H1 (cell line): ENCODE measurements around the gene TWF2. TPM values are rescaled to one million over a fixed set of nuclear protein-coding genes. Genes with fewer than 3 reads are reported as not detected.

Source experiments
- CTCF ChIA-PET: fragments of 300-600 bp; sonication (Branson Sonifier 250); formaldehyde crosslinking; loops from one replicate; lab custom pipeline; 2021; ENCODE audit not compliant: partially characterized antibody; lab: Charles Lee
- POLR2A ChIA-PET: fragments of 300-600 bp; sonication (Branson Sonifier 250); formaldehyde crosslinking; loops from one replicate; lab custom pipeline; 2021; ENCODE audit warnings: inconsistent platforms; ENCODE audit not compliant: partially characterized antibody; lab: Charles Lee
- DNase-seq, 2 experiments: peaks; one replicate each; pipeline versions ENCODE4 v3.0.0 to v3.0.0-alpha.2; 2010 to 2022; ENCODE audit warnings: low spot score in 2 of 2, low read depth in 1 of 2, mixed read lengths in 1 of 2
- FAIRE-seq: peaks from 2 replicates; lab custom pipeline; 2011; peaks lifted over from hg19 to GRCh38; lab: Jason Lieb, UNC
- H2AFZ ChIP-seq: 2 replicates; pipeline ENCODE4 v1.8.1; 2012; ENCODE audit warnings: low read length, inconsistent platforms
- H2AK5ac ChIP-seq: 2 replicates; pipeline ENCODE4 v1.6.1; 2013; ENCODE audit warnings: low read depth, low read length
- H2BK120ac ChIP-seq: replicated peaks from 2 replicates; pipeline ENCODE3; 2013; ENCODE audit warnings: low read depth, low read length, inconsistent platforms
- H2BK12ac ChIP-seq: 2 replicates; pipeline ENCODE4 v1.6.1; 2013; ENCODE audit warnings: low read depth, low read length
- H2BK15ac ChIP-seq: 2 replicates; pipeline ENCODE4 v1.6.1; 2013; ENCODE audit warnings: low read length
- H2BK20ac ChIP-seq: 2 replicates; pipeline ENCODE4 v1.6.1; 2013; ENCODE audit warnings: low read length
- H2BK5ac ChIP-seq: 2 replicates; pipeline ENCODE4 v1.6.1; 2013; ENCODE audit warnings: low read depth, low read length
- H3K14ac ChIP-seq: 2 replicates; pipeline ENCODE4 v1.6.1; 2013; ENCODE audit warnings: inconsistent platforms; ENCODE audit not compliant: insufficient read length
- H3K18ac ChIP-seq: 2 replicates; pipeline ENCODE4 v1.6.1; 2013; ENCODE audit warnings: low read length; ENCODE audit errors: extremely low read depth
- H3K23ac ChIP-seq: 2 replicates; pipeline ENCODE4 v1.6.1; 2013; ENCODE audit warnings: inconsistent platforms; ENCODE audit not compliant: insufficient read length
- H3K23me2 ChIP-seq: 2 replicates; pipeline ENCODE4 v1.6.1; 2013; ENCODE audit warnings: low read depth, low read length
- H3K27ac ChIP-seq: 2 replicates; pipeline ENCODE4 v1.6.1; 2011; ENCODE audit warnings: low read depth, low read length, inconsistent platforms
- H3K27me3 ChIP-seq, 4 experiments: replicated peaks in 1 of 4; 1 replicate in 1 of 4; 2 replicates in 3 of 4; pipeline versions ENCODE4 v1.6.1 to v1.8.1; 2011 to 2013; ENCODE audit warnings: low read length in 3 of 4, mild to moderate bottlenecking in 3 of 4, inconsistent platforms in 2 of 4, mixed read lengths in 2 of 4, moderate library complexity in 1 of 4; ENCODE audit not compliant: control insufficient read depth in 3 of 4, insufficient read depth in 3 of 4; ENCODE audit errors: extremely low read depth in 1 of 4
- H3K36me3 ChIP-seq, 4 experiments: 2 replicates each; pipeline versions ENCODE4 v1.6.1 to v1.8.1; 2011 to 2013; ENCODE audit warnings: mild to moderate bottlenecking in 4 of 4, low read length in 3 of 4, moderate library complexity in 2 of 4, control low read depth in 1 of 4, inconsistent platforms in 1 of 4; ENCODE audit not compliant: insufficient read depth in 4 of 4, control insufficient read depth in 2 of 4
- H3K4ac ChIP-seq: replicated peaks from 2 replicates; pipeline ENCODE3; 2013; ENCODE audit warnings: low read length, low read depth, mixed read lengths, inconsistent platforms; ENCODE audit not compliant: insufficient read length
- H3K4me1 ChIP-seq, 4 experiments: replicated peaks in 1 of 4; 1 replicate in 1 of 4; 2 replicates in 3 of 4; pipeline versions ENCODE4 v1.6.1 to v1.8.1; 2011 to 2013; ENCODE audit warnings: low read length in 3 of 4, inconsistent platforms in 2 of 4, mixed read lengths in 1 of 4; ENCODE audit not compliant: insufficient read depth in 4 of 4, control insufficient read depth in 3 of 4
- H3K4me2 ChIP-seq, 2 experiments: 2 replicates each; pipeline versions ENCODE4 v1.6.1 to v1.8.1; 2011 to 2013; ENCODE audit warnings: low read depth in 2 of 2, low read length in 2 of 2, control low read depth in 1 of 2, inconsistent platforms in 1 of 2, mild to moderate bottlenecking in 1 of 2; ENCODE audit not compliant: insufficient read depth in 1 of 2
- H3K4me3 ChIP-seq, 4 experiments: fragments of 200-600, 300-600 bp in 1 of 4; sonication (generic), shearing (Covaris generic), sonication (Bioruptor Twin) in 1 of 4; 2 replicates each; pipeline versions ENCODE4 v1.5.1 to v1.8.1; 2011 to 2016; ENCODE audit warnings: low read length in 4 of 4, low read depth in 3 of 4, control low read depth in 2 of 4, inconsistent platforms in 2 of 4, mild to moderate bottlenecking in 2 of 4, mixed read lengths in 1 of 4, moderate library complexity in 1 of 4; ENCODE audit not compliant: insufficient read depth in 2 of 4; ENCODE audit errors: extremely low read depth in 1 of 4
- H3K56ac ChIP-seq: replicated peaks from 2 replicates; pipeline ENCODE3; 2013; ENCODE audit warnings: low read depth, mild to moderate bottlenecking, mixed read lengths, low read length, inconsistent platforms; ENCODE audit not compliant: insufficient read length
- H3K79me1 ChIP-seq: 2 replicates; pipeline ENCODE4 v1.6.1; 2013; ENCODE audit warnings: low read depth, low read length, control low read depth
- H3K79me2 ChIP-seq, 2 experiments: 2 replicates each; pipeline versions ENCODE4 v1.6.1 to v1.8.1; 2012 to 2013; ENCODE audit warnings: low read length in 2 of 2, mild to moderate bottlenecking in 2 of 2, inconsistent platforms in 1 of 2; ENCODE audit not compliant: insufficient read depth in 2 of 2, control insufficient read depth in 1 of 2
- H3K9ac ChIP-seq, 4 experiments: replicated peaks in 1 of 4; 1 replicate in 1 of 4; 2 replicates in 3 of 4; pipeline versions ENCODE4 v1.6.1 to v1.8.1; 2011 to 2013; ENCODE audit warnings: low read depth in 3 of 4, low read length in 3 of 4, control low read depth in 2 of 4, mild to moderate bottlenecking in 2 of 4, moderate library complexity in 2 of 4, inconsistent platforms in 1 of 4; ENCODE audit errors: extremely low read depth in 1 of 4
- H3K9me3 ChIP-seq, 2 experiments: 2 replicates each; pipeline versions ENCODE4 v1.6.1 to v1.8.1; 2012 to 2013; ENCODE audit warnings: mild to moderate bottlenecking in 2 of 2, moderate library complexity in 2 of 2, control low read depth in 1 of 2, inconsistent platforms in 1 of 2, low read depth in 1 of 2, low read length in 1 of 2, mixed read lengths in 1 of 2; ENCODE audit not compliant: insufficient read depth in 2 of 2
- H4K20me1 ChIP-seq, 2 experiments: replicated peaks in 1 of 2; 2 replicates each; pipeline versions ENCODE3 to v1.8.1; 2011 to 2013; ENCODE audit warnings: inconsistent platforms in 2 of 2, low read length in 2 of 2, mild to moderate bottlenecking in 1 of 2; ENCODE audit not compliant: insufficient read depth in 2 of 2, control insufficient read depth in 1 of 2
- H4K5ac ChIP-seq: 2 replicates; pipeline ENCODE4 v1.6.1; 2013; ENCODE audit warnings: low read length, low read depth, mixed read lengths, inconsistent platforms; ENCODE audit not compliant: insufficient read length
- H4K8ac ChIP-seq: 2 replicates; pipeline ENCODE4 v1.8.0; 2013; ENCODE audit warnings: mild to moderate bottlenecking, moderate library complexity, low read length, inconsistent platforms; ENCODE audit not compliant: insufficient read depth; ENCODE audit errors: extremely low read depth
- H4K91ac ChIP-seq: replicated peaks from 2 replicates; pipeline ENCODE3; 2013; ENCODE audit warnings: low read length, mixed read lengths, inconsistent platforms; ENCODE audit not compliant: insufficient read length
- CHD1 ChIP-seq: IDR thresholded peaks from 2 replicates; pipeline ENCODE4 v1.6.1; 2012; ENCODE audit warnings: low read depth, low read length, improper control_type of control experiment
- E2F6 ChIP-seq: IDR thresholded peaks from 2 replicates; pipeline ENCODE4 v1.6.1; 2012; ENCODE audit warnings: inconsistent platforms
- EZH2 ChIP-seq: fragments of 200-600 bp; sonication (generic); IDR thresholded peaks from 2 replicates; pipeline ENCODE4 v1.7.1; 2012; ENCODE audit warnings: low read depth, mild to moderate bottlenecking, moderate library complexity, low read length, inconsistent platforms; ENCODE audit not compliant: severe bottlenecking
- KDM1A ChIP-seq: fragments of 200-600, 300-600 bp; sonication (generic); IDR thresholded peaks from 2 replicates; pipeline ENCODE4 v1.7.1; 2016; ENCODE audit warnings: mild to moderate bottlenecking, low read length, borderline replicate concordance
- KDM5A ChIP-seq: fragments of 200-600 bp; IDR thresholded peaks from 2 replicates; pipeline ENCODE4 v1.7.1; 2012; ENCODE audit warnings: mild to moderate bottlenecking, low read length, inconsistent platforms, mixed read lengths
- POLR2AphosphoS5 ChIP-seq: IDR thresholded peaks from 2 replicates; pipeline ENCODE4 v1.6.1; 2011; ENCODE audit warnings: low read depth, low read length
- RNF2 ChIP-seq: fragments of 200-900, 300-1000 bp; sonication (generic); IDR thresholded peaks from 2 replicates; pipeline ENCODE4 v1.7.1; 2016; ENCODE audit warnings: borderline replicate concordance, low read depth, mild to moderate bottlenecking, antibody characterized with exemption, low read length; ENCODE audit not compliant: poor library complexity, severe bottlenecking; ENCODE audit errors: missing control alignments
- SAP30 ChIP-seq: fragments of 300-600 bp; sonication (generic); IDR thresholded peaks from 2 replicates; pipeline ENCODE4 v1.7.1; 2012; ENCODE audit warnings: low read length, moderate library complexity, mild to moderate bottlenecking, inconsistent platforms; ENCODE audit not compliant: insufficient read depth, insufficient replicate concordance
- SIN3A ChIP-seq, 2 experiments: IDR thresholded peaks in 1 of 2; conservative IDR thresholded peaks in 1 of 2; 2 replicates each; pipeline ENCODE4 v1.6.1; 2011 to 2012; ENCODE audit warnings: low read length in 2 of 2, improper control_type of control experiment in 1 of 2, low read depth in 1 of 2, mild to moderate bottlenecking in 1 of 2
- TEAD4 ChIP-seq: IDR thresholded peaks from 2 replicates; pipeline ENCODE4 v1.6.1; 2012; ENCODE audit warnings: low read depth, low read length, inconsistent platforms, mixed read lengths
- WGBS, 2 experiments: shearing (Covaris generic) in 1 of 2; methylation state at CpG; one replicate each; pipeline versions ENCODE4 v1.1.6 to v1.1.7; 2013 to 2015; ENCODE audit warnings: low lambda C conversion rate in 2 of 2, mixed read lengths in 2 of 2, inconsistent platforms in 1 of 2, low coverage in 1 of 2, missing lambda C conversion rate in 1 of 2; ENCODE audit not compliant: insufficient replicate concordance in 2 of 2, insufficient coverage in 1 of 2, insufficient read length in 1 of 2; ENCODE audit errors: extremely low coverage in 1 of 2, missing lambda C conversion rate in 1 of 2; 5-methylcytosine and 5-hydroxymethylcytosine counted together
- polyA plus RNA-seq, 7 experiments: library from polyadenylated mRNA; depleted of rRNA in 3 of 7; stranded (reverse) in 5 of 7; unstranded in 2 of 7; fragments of >200 nt in 5 of 7; fragments of 200-250 nt in 2 of 7; gene quantifications; 1 replicate in 5 of 7; 2 replicates in 1 of 7; 4 replicates in 1 of 7; pipeline versions ENCODE4 v1.2.1 to v1.2.3, GENCODE V29; 2011 to 2013; ENCODE audit warnings: missing spikeins in 2 of 7, mixed read lengths in 2 of 7
- total RNA-seq: library from RNA; stranded (reverse); fragmentation: NEBNext Ultra II Directional; extraction: Animal tissue kit (Norgen Biotek cat#: 25700); gene quantifications from 2 replicates; pipeline ENCODE4 v1.2.1, GENCODE V29; 2021

TWF2 gene
- total and polyA plus RNA-seq, 2 of the 8 experiments (the other 6 are each of a cell fraction or from before 2014, with no cell fraction given) = 65.2 to 90.4 TPM

- Histone ChIP-seq H2AK5ac (no peak overlapping the region), H3K56ac (no peak overlapping the region), H3K23ac (no peak overlapping the region), H2BK20ac (no peak overlapping the region), H3K27me3 (no peaks in the 10 kb centered on the region), H3K79me2 (peaks cover 6 to 10% of the 10 kb centered on the region in 2 experiments), H3K9me3 (no peaks in the 10 kb centered on the region), H2BK120ac (no peak overlapping the region), H4K20me1 (no peaks in the 10 kb centered on the region), H3K27ac (no peak overlapping the region), H2BK5ac (no peak overlapping the region), H3K14ac (no peak overlapping the region), H3K18ac (no peak overlapping the region), H3K79me1 (no peaks in the 10 kb centered on the region; the same call in 1 of the 2 replicates), H4K5ac (no peak overlapping the region), H3K23me2 (peaks cover 10% of the 10 kb centered on the region), H4K91ac (no peak overlapping the region), H3K36me3 (no peaks in the 10 kb centered on the region), H3K4me3 (no peak overlapping the region), H2BK15ac (no peak overlapping the region), H2AFZ (no peak overlapping the region), H3K4me2 (no peak overlapping the region), H3K9ac (no peak overlapping the region), H3K4ac (no peak overlapping the region), H3K4me1 (peaks cover 0 to 3% (median 2%) of the 10 kb centered on the region in 4 experiments; a peak in 4 of 7 replicates), H2BK12ac (no peak overlapping the region), H4K8ac (no peak overlapping the region)
- POLR2A ChIA-PET = interaction anchor here (1.2 to 1.6 kb wide), 4 partner anchors 17 to 35 kb away, joined by 3 to 8 read pairs (median 4); no protein-coding TSS in a partner anchor
- 91% methylated on average over 8 of the region's 8 CpGs; no CpG with 5 or more reads in 1 of the 2 experiments for WGBS, 2 experiments
- DNase-seq = no peak
- FAIRE-seq = no peak
- CTCF ChIA-PET = interaction anchor here (0.9 to 2.1 kb wide), 9 partner anchors 8 to 107 kb away, joined by 3 to 5 read pairs (median 4); no protein-coding TSS in a partner anchor
- TF ChIP-seq E2F6 = no peak
- no peak for TF ChIP-seq KDM1A
- TF ChIP-seq CHD1 = no peak
- no peak for TF ChIP-seq TEAD4
- TF ChIP-seq SAP30 = no peak
- TF ChIP-seq EZH2 = no peak
- TF ChIP-seq POLR2AphosphoS5 = no peak
- TF ChIP-seq SIN3A (conservative IDR thresholded peaks at IDR 0.05 in 1 of 2, IDR thresholded peaks at IDR 0.05 in 1 of 2; ENCODE audit: low read depth in 1 of 2, low read length in 2 of 2) = no peak
- TF ChIP-seq RNF2 = no peak
- TF ChIP-seq KDM5A = no peak
These were observed 43.2 kb upstream of the TWF2 start for GRCh38 chr3:52281981-52282801.
